NCI-H1436 treated with DMSO at 0.1 percent for 48 hours (cell line): ENCODE data around the gene ZNF180.
"Not testable (repeated sequence)": the region's sequence is repeated elsewhere in the genome, so short reads cannot be mapped to it uniquely, and the experiment has no call there.

ENCODE experiments used
- DNase-seq: peaks from one replicate; lab custom pipeline; 2025; lab: John Stamatoyannopoulos, UW

The ZNF180 gene

GRCh38 chr19:44498988-44499387, 1.3 kb downstream of the ZNF180 start:
- no peak for DNase-seq

GRCh38 chr19:44496711-44497110, 3.6 kb downstream of the ZNF180 start:
- no peak for DNase-seq

- DNase-seq = no peak
Observed at GRCh38 chr19:44476559-44477408, 23.5 kb downstream of the ZNF180 start.

- DNase-seq = not testable (repeated sequence)
Observed at GRCh38 chr19:44468730-44469129, 31.6 kb downstream of the ZNF180 start.

DNA sequence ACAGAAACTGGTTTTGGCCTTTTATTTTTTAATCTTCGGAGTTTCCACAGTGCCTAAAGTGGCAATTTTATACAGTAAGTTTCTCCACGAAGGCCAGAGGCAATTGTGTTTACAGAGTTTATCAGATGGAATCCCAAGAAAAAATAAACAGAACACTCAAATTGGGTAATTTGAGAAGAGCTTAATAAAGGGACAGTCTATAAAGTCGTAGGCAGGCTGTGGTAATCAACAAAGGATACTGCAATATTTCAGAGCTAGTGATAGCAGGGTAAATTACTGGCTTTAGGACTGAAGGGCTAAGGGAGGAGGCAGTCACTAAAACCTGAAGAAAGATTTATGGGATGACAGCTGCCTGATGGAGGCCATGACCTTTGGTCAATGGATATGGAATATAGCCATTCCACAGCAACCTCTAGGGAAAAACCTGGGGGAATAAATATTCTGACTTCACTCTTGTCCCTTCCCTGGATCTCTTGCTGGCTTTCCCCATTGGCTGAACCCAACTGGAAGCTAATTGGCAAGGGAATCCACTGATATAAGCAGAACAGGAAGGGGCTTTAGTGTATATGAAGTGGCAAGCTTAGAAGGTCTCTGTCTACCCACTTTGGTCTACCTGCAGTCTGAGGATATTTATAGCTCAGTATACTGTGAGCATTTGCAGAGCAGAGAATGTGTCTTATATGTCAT, 37.6 kb downstream of the ZNF180 start:
- DNase-seq = not testable (repeated sequence)

GRCh38 chr19:44456016-44456415, 44.3 kb downstream of the ZNF180 start:
- not testable (repeated sequence) for DNase-seq

- DNase-seq = no peak
Observed at GRCh38 chr19:44455100-44455499, 45.2 kb downstream of the ZNF180 start.

- DNase-seq = no peak
Observed at GRCh38 chr19:44452367-44452766, 48.0 kb downstream of the ZNF180 start.

GRCh38 chr19:44451687-44452086, 48.6 kb downstream of the ZNF180 start:
- no peak for DNase-seq

DNA sequence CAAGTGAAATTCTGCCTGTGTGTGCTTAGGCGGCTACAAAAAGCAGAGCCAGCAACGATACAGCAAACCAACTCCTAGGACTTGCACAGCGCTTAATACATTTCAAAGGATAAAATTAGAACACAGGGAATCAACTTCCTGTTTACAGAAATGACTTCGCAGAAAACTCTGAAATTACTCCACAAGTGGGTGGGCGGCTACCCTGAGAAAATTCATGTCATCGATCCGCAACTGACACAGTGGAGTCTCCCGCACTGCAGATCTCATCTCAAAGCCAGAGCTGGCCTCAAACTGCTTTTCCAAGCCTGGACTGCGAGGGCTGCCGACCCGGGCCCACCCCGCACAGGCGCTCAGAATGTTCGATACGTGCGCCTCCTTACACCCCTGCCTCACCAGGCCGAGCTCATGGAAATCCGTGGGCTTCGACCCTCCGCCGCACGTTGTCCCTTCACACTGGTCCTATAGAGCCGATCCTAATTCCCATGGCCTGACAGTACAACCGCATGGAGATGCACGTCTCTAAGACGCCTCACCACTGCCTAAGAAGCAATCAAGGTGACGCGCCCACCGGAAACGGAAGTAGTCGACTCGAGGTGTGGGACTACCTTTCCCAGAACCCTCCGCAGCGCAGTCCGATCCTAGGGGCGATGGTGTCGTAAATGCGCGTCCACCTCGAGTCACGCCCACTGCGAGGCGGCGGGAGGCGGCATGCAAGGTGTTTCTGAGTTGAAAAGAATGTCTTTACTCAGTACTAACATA, 52.2 kb downstream of the ZNF180 start, which contains the start of gene ZNF229:
Gene ZNF229 (minus strand): TSS at position 557 of the 759 bp plus-strand sequence. CDS start 5,625 bp downstream, outside the sequence.
- DNase-seq = peak; percentile 64

DNA sequence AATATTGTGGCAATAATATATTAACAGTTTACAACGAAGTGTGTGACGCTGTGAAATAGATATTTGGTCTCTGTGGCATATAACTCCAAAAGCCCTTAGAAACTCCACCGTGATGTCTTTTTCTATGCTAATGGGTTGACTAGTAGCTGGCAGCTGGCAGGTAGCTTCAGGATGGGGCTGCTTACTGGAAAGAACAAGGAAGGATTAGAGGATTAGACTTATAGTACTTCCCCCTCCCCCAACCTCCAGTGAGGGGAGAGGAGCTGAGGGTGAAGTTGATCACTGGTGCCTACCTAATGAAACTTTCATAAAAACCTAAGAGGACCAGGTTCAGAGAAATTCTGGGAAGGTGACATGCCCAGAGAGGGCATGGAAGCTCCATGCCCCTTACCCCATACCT, 61.9 kb downstream of the ZNF180 start:
- DNase-seq = no peak

DNA sequence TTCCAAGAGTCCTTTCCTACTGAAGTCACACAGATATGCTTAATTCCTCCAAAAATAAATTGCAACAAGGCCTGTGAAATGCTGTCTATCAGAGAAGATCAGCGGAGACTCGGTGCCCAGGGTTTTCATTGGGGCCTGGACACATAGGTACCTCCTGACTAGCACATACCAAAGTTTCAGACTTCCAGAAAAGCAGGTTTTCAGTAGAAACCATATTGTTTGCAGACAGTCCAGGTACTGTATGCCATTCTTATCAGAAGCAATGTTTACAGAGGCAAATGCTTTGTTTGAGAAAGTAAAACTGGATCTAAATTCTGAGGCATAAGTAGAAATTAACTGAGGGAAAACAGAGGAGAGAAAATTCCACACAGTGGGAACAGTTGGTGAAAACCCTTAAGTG, 64.9 kb downstream of the ZNF180 start:
- no peak for DNase-seq

- no peak for DNase-seq
Observed at GRCh38 chr19:44430956-44431355, 69.4 kb downstream of the ZNF180 start.
